ENCODE results near the gene GALNT15. TPM values are rescaled to one million over a fixed set of nuclear protein-coding genes. Genes with fewer than 3 reads are reported as not detected.

The GALNT15 gene
- total RNA-seq, 1 experiment from 2014 or later = not detected

DNA sequence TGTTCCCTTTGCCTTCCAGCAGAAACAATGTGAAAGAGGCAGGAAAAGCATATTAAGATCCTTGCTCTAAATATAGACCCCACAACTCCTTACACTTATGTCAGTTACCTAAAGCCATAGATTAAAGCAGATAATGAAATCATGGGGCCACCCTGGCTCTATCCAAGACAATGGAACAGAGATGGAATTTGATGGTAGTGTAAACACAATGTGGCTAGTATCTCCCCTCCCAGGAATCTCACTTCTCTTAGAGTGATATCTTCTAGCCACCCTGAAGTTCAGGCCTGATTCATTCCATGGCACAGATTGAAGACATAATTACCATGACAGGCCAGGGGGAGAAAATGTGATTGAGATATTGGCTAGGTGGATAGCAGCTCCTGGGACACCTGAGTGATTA is 32.6 kb downstream of the GALNT15 start:
- Histone ChIP-seq H3K4me1 (replicated peaks; ENCODE audit: insufficient read depth) (no peaks in the 10 kb centered on the region), H2AFZ (no peak overlapping the region), H3K36me3 (ENCODE audit: low read depth) (no peaks in the 10 kb centered on the region), H3K79me2 (ENCODE audit: low read depth) (no peaks in the 10 kb centered on the region), H3F3A (ENCODE audit: insufficient read depth, low read depth) (no peaks in the 10 kb centered on the region), H3K4me3 (no peak overlapping the region), H3K27me3 (ENCODE audit: insufficient read depth, low read depth) (no peaks in the 10 kb centered on the region), H3K27ac (no peak overlapping the region), H4K20me1 (ENCODE audit: insufficient read depth) (no peaks in the 10 kb centered on the region), H3K9me3 (ENCODE audit: insufficient read depth, low read depth) (no peaks in the 10 kb centered on the region), H3K4me2 (no peak overlapping the region), H3K9me2 (ENCODE audit: insufficient read depth) (no peaks in the 10 kb centered on the region)
- no peak for DNase-seq
- intact Hi-C loops (cut with micrococcal nuclease; ENCODE audit: unreplicated experiment) = no loop called here
- BruUV-seq (replicated peaks) = no TSS peak
- CTCF ChIA-PET = no interaction called here
- TF ChIP-seq EZH2 (IDR thresholded peaks at IDR 0.05; ENCODE audit: low read depth) = no peak
- TF ChIP-seq CTCF (conservative IDR thresholded peaks at IDR 0.05) = no peak
- POLR2A ChIA-PET (ENCODE audit: unreplicated experiment) = no interaction called here

GRCh38 chr3:16211176-16211904 is 36.9 kb downstream of the GALNT15 start:
- DNase-seq = no peak
- Histone ChIP-seq H3K27me3 (ENCODE audit: insufficient read depth, low read depth) (no peaks in the 10 kb centered on the region), H4K20me1 (ENCODE audit: insufficient read depth) (no peaks in the 10 kb centered on the region), H3K4me3 (no peak overlapping the region), H3K36me3 (ENCODE audit: low read depth) (no peaks in the 10 kb centered on the region), H3K79me2 (ENCODE audit: low read depth) (no peaks in the 10 kb centered on the region), H3F3A (ENCODE audit: insufficient read depth, low read depth) (no peaks in the 10 kb centered on the region), H3K4me2 (no peak overlapping the region), H2AFZ (no peak overlapping the region), H3K9me3 (ENCODE audit: insufficient read depth, low read depth) (no peaks in the 10 kb centered on the region), H3K4me1 (replicated peaks; ENCODE audit: insufficient read depth) (no peaks in the 10 kb centered on the region), H3K27ac (no peak overlapping the region), H3K9me2 (ENCODE audit: insufficient read depth) (no peaks in the 10 kb centered on the region)
- BruUV-seq (replicated peaks) = no TSS peak
- intact Hi-C loops (cut with micrococcal nuclease; ENCODE audit: unreplicated experiment) = loop anchor here (2.0 kb wide), 1 partner anchor 35 kb away; no protein-coding TSS in a partner anchor
- no peak for TF ChIP-seq CTCF (conservative IDR thresholded peaks at IDR 0.05)
- ChIA-PET POLR2A (ENCODE audit: unreplicated experiment) (no interaction called here), CTCF (no interaction called here)

DNA sequence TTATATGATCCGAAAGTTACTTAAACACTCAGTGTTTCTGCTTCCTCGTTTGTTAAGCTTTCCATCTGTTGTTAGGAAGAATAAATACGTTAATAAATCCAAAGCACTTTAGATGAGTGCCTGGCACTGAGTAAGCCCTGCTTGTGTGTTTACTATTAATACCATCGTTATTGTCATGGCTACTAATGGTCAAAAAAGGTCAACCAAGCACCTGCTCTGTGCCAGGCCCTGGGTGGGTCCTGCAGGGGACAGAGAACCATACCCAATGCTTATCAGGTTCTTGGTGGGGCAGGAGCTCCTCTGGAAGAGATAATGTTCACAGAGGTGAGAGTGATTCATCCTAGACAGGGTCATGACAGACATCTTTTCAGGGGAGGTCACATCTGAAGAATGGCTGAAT is 39.9 kb downstream of the GALNT15 start:
- intact Hi-C loops (cut with micrococcal nuclease; ENCODE audit: unreplicated experiment) = no loop called here
- no peak for TF ChIP-seq EZH2 (IDR thresholded peaks at IDR 0.05; ENCODE audit: low read depth)
- no peak for TF ChIP-seq CTCF (conservative IDR thresholded peaks at IDR 0.05)

More for the DNA sequence above, 39.9 kb downstream of the GALNT15 start:
- no peaks in the 10 kb centered on the region for H3K4me1 ChIP-seq (replicated peaks; ENCODE audit: insufficient read depth)
- BruUV-seq (replicated peaks) = no TSS peak
- H3K36me3 ChIP-seq (ENCODE audit: low read depth) = no peaks in the 10 kb centered on the region
- H2AFZ ChIP-seq = no peak overlapping the region
- DNase-seq = no peak
- H4K20me1 ChIP-seq (ENCODE audit: insufficient read depth) = no peaks in the 10 kb centered on the region
- no peaks in the 10 kb centered on the region for H3K9me2 ChIP-seq (ENCODE audit: insufficient read depth)
- CTCF ChIA-PET = no interaction called here
- no peaks in the 10 kb centered on the region for H3K27me3 ChIP-seq (ENCODE audit: insufficient read depth, low read depth)
- no peak overlapping the region for H3K27ac ChIP-seq
- POLR2A ChIA-PET (ENCODE audit: unreplicated experiment) = no interaction called here
- no peaks in the 10 kb centered on the region for H3F3A ChIP-seq (ENCODE audit: insufficient read depth, low read depth)
- H3K4me3 ChIP-seq = no peak overlapping the region
- H3K4me2 ChIP-seq = no peak overlapping the region
- no peaks in the 10 kb centered on the region for H3K9me3 ChIP-seq (ENCODE audit: insufficient read depth, low read depth)
- H3K79me2 ChIP-seq (ENCODE audit: low read depth) = no peaks in the 10 kb centered on the region
